Naive thymus-derived CD8-positive, alpha-beta T cell (primary cell): ENCODE measurements around the gene RASA4B. TPM values are rescaled to one million over a fixed set of nuclear protein-coding genes. Genes with fewer than 3 reads are reported as not detected.
"Not testable (repeated sequence)": the region's sequence is repeated elsewhere in the genome, so short reads cannot be mapped to it uniquely, and the experiment has no call there.

Source experiments
- ATAC-seq, 2 donors: fragments of 150-1000 bp; cut with Tn5 transposase in 1 of 2; sonication (Bioruptor Pico), chemical (Tn5 transposase) in 1 of 2; 1 replicate in 1 of 2; 2 replicates in 1 of 2; pipeline ENCODE4 v1.10.0; 2021; ENCODE audit warnings: mild to moderate bottlenecking in 2 of 2, moderate library complexity in 2 of 2
- POLR2A ChIA-PET: fragments of 350-600 bp; sonication (Branson Sonifier 250); formaldehyde crosslinking; loops from one replicate; lab custom pipeline; 2021; ENCODE audit warnings: antibody characterized with exemption; lab: Charles Lee
- DNase-seq, 10 donors: peaks; one replicate each; pipeline versions ENCODE4 v3.0.0 to v3.0.0-alpha.2; 2020 to 2022
- H3K27ac Mint-ChIP-seq, 10 donors: one replicate each; pipeline ENCODE4 v1.8.0; 2020 to 2022; ENCODE audit warnings: mild to moderate bottlenecking in 10 of 10, mixed read lengths in 10 of 10, moderate library complexity in 4 of 10, inconsistent platforms in 1 of 10
- H3K27me3 Mint-ChIP-seq, 5 donors: one replicate each; pipeline ENCODE4 v1.8.0; 2021 to 2022; ENCODE audit warnings: mixed read lengths in 5 of 5
- H3K36me3 Mint-ChIP-seq, 3 donors: one replicate each; pipeline ENCODE4 v1.8.0; 2020 to 2022; ENCODE audit warnings: mixed read lengths in 3 of 3, mild to moderate bottlenecking in 2 of 3, inconsistent platforms in 1 of 3
- H3K4me1 Mint-ChIP-seq, 4 donors: one replicate each; pipeline ENCODE4 v1.8.0; 2021 to 2022; ENCODE audit warnings: mixed read lengths in 4 of 4
- H3K4me3 Mint-ChIP-seq, 10 donors: one replicate each; pipeline ENCODE4 v1.8.0; 2020 to 2022; ENCODE audit warnings: mild to moderate bottlenecking in 10 of 10, mixed read lengths in 10 of 10, moderate library complexity in 6 of 10, inconsistent platforms in 1 of 10
- H3K9me3 Mint-ChIP-seq, 9 donors: one replicate each; pipeline ENCODE4 v1.8.0; 2020 to 2022; ENCODE audit warnings: mixed read lengths in 9 of 9, mild to moderate bottlenecking in 3 of 9, inconsistent platforms in 1 of 9, moderate library complexity in 1 of 9
- polyA plus RNA-seq, 3 donors: library from polyadenylated mRNA; unstranded; fragments of 300-500 nt; fragmentation: Illumina TruSeq; gene quantifications; one replicate each; pipeline ENCODE4 v1.2.3, GENCODE V29; 2021
- total RNA-seq, 8 experiments: library from RNA in 2 of 8; stranded (reverse) in 2 of 8; gene quantifications; one replicate each; pipeline ENCODE4 v1.2.3 and lab custom pipeline; 2021 to 2026

Gene RASA4B
- 10 to 100 TPM; 31.9 to 35.0 TPM for total RNA-seq
- 10 to 100 TPM in 1 of 3 donors, 1 to 10 TPM in 2; 7.8 to 15.7 (median 8.7) TPM for polyA plus RNA-seq
- 2.5 to 9.3 (median 4.0) reads per million in 6 experiments for total RNA-seq (lab: John Stamatoyannopoulos, UW)

DNA sequence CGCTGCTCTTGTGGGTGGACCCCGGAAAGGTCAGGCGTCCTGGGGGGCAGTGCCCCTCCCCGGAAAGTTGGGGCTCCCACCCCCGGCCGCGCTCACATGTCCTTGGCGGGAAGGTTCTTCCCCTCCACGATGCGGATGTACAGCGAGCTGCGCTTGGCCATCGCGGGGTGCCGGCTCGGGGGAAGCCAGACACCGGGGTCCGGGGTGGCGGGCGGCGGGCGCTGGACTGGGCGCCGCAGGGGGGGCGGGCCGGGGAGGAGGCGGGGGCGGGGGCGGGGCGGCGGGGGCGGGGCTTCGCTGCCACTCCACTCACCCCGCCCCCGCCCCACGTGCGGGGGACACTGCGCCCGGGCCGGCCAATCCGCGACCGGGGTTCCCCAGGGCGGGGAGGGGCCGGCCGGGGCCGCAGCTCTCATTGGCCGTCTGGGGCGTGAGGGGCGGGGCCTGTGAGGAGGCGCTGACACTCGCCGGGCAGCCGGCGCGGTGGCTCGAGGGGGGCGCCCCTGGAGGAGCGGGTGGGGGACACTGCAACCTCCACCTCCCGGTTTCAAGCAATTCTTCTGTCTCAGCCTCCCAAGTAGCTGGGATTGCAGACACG lies at the start of gene RASA4B:
Gene RASA4B, minus strand, starts transcription at position 228 of the 598 bp plus-strand sequence. Its CDS starts 67 bp downstream, at position 161.
- H3K27me3 Mint-ChIP-seq, H3K4me1 Mint-ChIP-seq, H3K9me3 Mint-ChIP-seq, POLR2A ChIA-PET, H3K36me3 Mint-ChIP-seq, H3K27ac Mint-ChIP-seq: not testable (repeated sequence)
- H3K4me3 Mint-ChIP-seq = peak within 1 kb of the TSS in 8 of 10 donors; percentile 27 to 61 (median 54)
- ATAC-seq (peak; percentile 97 to 98), DNase-seq (peak in 2 of 10 donors; percentile 26 to 32)

DNA sequence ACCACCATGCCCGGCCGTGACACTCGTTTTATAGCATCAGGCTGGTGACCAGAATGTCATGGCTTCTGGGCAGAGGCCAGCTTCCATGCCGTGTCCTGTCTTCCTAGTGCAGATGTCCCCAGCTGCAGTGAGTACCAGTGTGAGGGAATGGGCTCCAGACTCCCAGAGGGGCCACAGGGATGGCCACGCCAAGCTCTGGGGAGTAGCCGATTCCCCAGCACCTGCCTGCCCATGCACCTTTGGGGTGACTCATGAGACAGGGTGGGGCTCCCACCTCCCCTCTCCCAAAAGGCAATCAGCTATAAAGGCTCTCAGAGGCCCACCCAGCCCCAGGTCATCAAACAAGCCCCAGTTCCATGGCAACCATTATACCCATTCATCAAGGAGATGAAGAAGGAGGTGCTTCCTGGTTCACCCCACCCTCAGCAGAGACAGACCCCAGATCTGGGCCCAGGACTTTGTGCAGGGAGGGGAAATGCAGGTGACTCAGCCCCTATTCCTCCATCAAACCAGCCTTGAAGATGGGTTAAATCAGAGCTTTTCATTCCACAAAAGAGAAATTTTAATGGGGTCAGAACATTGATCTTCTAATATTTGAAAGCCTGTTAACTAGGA lies 33.3 kb upstream of the RASA4B start, which contains the start of gene SPDYE2:
Gene SPDYE2, plus strand, starts transcription at position 419 of the 615 bp plus-strand sequence. CDS start 2,030 bp downstream, outside the sequence.
- H3K4me3 Mint-ChIP-seq, POLR2A ChIA-PET, DNase-seq, H3K36me3 Mint-ChIP-seq, H3K27ac Mint-ChIP-seq, ATAC-seq, H3K4me1 Mint-ChIP-seq, H3K9me3 Mint-ChIP-seq, H3K27me3 Mint-ChIP-seq: not testable (repeated sequence)

DNA sequence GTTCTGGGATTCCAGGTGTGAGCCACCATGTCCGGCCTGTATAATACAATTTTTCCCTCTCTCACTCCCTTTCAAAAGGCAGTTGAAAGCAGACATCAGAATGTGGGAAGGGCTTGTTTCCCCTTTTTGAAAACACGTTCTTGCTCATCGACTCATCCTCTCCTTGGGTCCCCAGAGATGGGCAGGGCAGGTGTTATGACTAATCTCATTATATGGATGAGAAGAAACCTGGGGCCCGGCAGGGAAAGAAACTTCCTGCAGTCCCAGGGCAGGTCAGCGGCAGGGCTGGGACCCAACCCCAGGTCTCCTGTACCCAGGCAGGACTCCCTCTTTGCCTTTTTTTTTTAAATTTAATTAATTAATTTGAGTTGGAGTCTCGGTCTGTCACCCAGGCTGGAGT lies 28.8 kb upstream of the RASA4B start:
- H3K4me3 Mint-ChIP-seq, H3K4me1 Mint-ChIP-seq, H3K9me3 Mint-ChIP-seq, H3K27ac Mint-ChIP-seq, H3K36me3 Mint-ChIP-seq, ATAC-seq, POLR2A ChIA-PET, H3K27me3 Mint-ChIP-seq, DNase-seq: not testable (repeated sequence)

DNA sequence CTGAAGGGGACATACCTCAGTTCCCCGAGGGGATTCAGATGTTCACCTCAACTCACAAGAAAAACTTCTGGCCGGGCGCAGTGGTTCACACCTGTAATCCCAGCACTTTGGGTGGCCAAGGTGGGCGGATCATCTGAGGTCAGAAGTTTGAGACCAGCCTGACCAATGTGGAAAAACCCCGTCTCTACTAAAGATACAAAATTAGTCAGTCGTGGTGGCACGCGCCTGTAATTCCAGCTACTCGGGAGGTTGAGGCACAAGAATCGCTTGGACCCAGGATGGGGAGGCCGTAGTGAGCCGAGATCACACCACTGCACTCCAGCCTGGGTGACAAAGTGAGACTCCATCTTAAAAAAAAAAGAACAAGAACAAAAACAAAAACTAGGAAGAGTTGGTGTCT lies 27.7 kb upstream of the RASA4B start:
- POLR2A ChIA-PET, H3K27ac Mint-ChIP-seq, H3K27me3 Mint-ChIP-seq, H3K9me3 Mint-ChIP-seq, H3K4me1 Mint-ChIP-seq, ATAC-seq, H3K36me3 Mint-ChIP-seq, DNase-seq, H3K4me3 Mint-ChIP-seq: not testable (repeated sequence)

DNA sequence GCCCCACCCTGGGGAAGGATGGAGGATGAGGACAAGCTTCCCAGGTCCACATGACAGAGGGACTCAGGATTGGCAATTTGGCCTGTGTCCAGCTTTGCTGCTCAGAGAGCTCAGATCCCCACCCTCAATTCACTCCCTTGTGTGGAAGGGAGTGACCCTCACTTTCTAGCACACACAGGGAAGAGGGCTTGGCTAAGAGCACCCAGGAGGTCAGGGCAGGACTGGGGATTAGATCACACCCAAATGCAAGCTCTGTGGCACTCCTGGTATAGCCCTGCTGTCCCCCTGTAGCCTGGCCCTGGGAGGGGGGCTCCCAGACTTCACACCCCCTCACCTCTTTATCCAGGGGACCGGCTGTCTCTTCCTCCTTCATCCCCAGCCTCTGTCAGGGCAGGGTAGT lies 26.8 kb upstream of the RASA4B start:
- H3K9me3 Mint-ChIP-seq, H3K4me3 Mint-ChIP-seq, H3K27ac Mint-ChIP-seq, POLR2A ChIA-PET, H3K27me3 Mint-ChIP-seq, DNase-seq, H3K36me3 Mint-ChIP-seq, ATAC-seq, H3K4me1 Mint-ChIP-seq: not testable (repeated sequence)

DNA sequence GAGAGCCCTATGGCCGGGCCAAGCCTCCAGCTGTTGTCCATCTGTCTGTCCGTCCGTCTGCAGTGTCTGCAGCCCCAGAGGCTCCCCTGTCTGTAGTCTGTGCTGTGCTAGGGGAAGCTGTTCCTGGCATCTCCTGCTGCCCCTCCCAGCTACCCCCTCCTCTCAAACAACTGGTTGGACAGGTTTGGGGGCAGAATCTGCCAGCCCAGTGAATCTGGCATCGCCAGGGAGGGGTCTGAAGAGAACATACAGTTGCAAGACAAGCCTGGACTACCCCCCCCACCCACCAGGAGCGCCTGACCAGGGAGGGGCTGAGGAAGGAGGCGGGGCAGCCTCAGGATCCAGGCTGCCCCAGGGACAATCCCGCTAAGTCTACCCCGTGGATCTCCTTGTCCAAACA lies 26.0 kb upstream of the RASA4B start, which contains the start of gene UPK3BL2:
Gene UPK3BL2, minus strand, starts transcription at position 101 of the 400 bp plus-strand sequence. Its CDS starts 60 bp downstream, at position 41.
- H3K4me3 Mint-ChIP-seq, H3K27me3 Mint-ChIP-seq, H3K27ac Mint-ChIP-seq, H3K9me3 Mint-ChIP-seq, H3K36me3 Mint-ChIP-seq, H3K4me1 Mint-ChIP-seq, DNase-seq, ATAC-seq, POLR2A ChIA-PET: not testable (repeated sequence)

DNA sequence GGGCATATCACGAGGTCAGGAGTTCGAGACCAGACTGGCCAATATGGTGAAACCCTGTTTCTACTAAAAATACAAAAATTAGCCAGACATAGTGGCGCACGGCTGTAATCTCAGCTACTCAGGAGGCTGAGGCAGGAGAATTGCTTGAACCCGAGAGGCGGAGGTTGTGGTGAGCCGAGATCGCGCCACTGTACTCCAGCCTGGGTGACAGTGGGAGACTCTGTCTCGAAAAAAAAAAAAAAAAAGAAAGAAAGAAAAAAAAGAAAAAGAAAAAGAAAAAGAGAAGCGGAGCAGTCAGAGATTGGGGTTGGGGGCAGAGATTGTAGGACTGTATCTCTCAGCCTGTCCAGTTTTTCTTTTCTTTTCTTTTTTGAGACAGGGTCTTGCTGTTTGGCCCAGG lies 25.2 kb upstream of the RASA4B start:
- H3K4me1 Mint-ChIP-seq, H3K9me3 Mint-ChIP-seq, H3K27me3 Mint-ChIP-seq, H3K4me3 Mint-ChIP-seq, POLR2A ChIA-PET, H3K27ac Mint-ChIP-seq, ATAC-seq, H3K36me3 Mint-ChIP-seq, DNase-seq: not testable (repeated sequence)

DNA sequence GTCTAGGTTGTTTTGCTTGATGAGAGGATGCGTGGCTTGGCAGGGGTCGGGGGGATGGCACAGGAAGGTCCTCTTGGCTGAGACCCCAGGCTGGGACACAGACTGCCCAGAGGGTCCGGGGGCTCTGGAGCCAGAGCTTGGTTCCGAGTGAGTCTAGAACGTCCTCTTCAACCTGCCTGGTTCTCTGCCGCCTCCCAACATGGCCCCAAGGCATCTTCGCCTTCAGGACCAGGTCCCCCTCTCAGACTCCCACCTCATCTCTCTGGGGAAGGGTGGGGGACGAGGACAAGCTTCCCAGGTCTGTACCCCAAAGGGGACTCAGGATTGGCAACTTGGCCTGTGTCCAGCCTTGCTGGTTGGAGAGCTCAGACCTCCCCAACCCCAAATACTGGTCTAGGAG lies 24.5 kb upstream of the RASA4B start:
- DNase-seq, H3K27ac Mint-ChIP-seq, ATAC-seq, H3K9me3 Mint-ChIP-seq, H3K27me3 Mint-ChIP-seq, H3K4me1 Mint-ChIP-seq, H3K4me3 Mint-ChIP-seq, POLR2A ChIA-PET, H3K36me3 Mint-ChIP-seq: not testable (repeated sequence)

DNA sequence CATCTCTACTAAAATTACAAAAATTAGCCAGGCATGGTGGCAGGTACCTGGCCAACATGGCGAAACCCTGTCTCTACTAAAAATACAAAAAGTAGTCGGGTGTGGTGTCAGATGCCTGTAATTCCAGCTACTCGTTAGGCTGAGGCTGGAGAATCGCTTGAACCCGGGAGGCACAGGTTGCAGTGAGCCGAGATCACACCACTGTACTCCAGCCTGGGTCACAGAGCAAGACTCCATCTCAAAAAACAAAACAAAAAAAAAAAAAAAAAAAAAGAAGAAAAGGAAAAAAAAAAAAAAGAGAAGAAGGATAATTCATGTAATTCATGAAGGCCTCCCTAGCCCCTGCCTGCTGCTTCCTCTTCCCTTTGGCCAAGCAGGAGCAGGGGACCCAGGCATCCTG lies 23.0 kb upstream of the RASA4B start:
- H3K27me3 Mint-ChIP-seq, H3K4me3 Mint-ChIP-seq, H3K4me1 Mint-ChIP-seq, H3K9me3 Mint-ChIP-seq, POLR2A ChIA-PET, H3K36me3 Mint-ChIP-seq, DNase-seq, ATAC-seq, H3K27ac Mint-ChIP-seq: not testable (repeated sequence)

DNA sequence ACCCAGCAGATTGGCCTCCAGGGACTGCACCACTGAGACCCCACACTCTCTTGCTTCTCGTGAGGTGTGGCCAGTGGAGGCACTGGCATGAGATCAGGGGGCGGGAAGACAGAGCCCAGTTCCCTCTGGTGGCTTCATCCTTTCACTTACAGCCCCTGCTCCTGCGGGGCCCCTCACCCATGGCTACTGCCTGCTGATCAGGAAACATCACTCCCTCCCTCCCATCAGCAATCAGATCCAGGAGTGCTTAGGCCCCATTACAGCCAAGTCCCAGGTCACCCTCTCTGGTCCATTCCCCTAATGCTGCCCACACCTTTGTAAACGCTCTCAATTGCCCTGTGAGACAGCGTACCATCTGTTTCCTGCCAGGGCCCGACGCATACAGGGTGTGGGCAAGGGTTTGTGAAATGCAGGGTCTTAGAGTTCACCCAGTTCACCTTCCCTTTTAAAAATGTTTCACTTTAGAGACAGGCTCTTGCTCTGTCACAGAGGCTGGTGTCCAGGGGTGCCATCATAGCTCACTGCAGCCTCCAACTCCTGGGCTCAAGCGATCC lies 17.6 kb upstream of the RASA4B start:
- H3K36me3 Mint-ChIP-seq, DNase-seq, H3K27ac Mint-ChIP-seq, POLR2A ChIA-PET, H3K4me1 Mint-ChIP-seq, H3K4me3 Mint-ChIP-seq, H3K27me3 Mint-ChIP-seq, H3K9me3 Mint-ChIP-seq, ATAC-seq: not testable (repeated sequence)

DNA sequence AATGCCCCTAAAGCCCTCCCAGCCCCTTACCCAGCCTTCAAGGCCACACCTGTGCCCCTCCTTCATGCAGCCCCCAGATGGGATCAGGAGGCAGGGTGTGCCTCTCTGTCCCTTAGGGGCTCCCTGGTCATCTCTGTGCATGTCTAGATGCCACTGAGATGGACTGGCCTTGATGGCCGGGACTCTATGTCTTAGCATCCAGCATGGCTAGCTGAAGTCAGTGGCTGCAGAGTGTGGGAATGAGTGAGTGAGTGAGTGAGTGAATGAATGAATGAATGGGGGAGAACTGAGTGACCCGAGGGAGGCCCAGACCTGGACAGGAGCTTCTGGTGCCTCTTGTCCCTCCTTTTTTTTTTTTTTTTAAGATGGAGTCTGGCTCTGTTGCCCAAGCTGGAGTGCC lies 14.6 kb upstream of the RASA4B start:
- ATAC-seq, H3K27ac Mint-ChIP-seq, DNase-seq, H3K36me3 Mint-ChIP-seq, H3K27me3 Mint-ChIP-seq, H3K4me3 Mint-ChIP-seq, H3K9me3 Mint-ChIP-seq, POLR2A ChIA-PET, H3K4me1 Mint-ChIP-seq: not testable (repeated sequence)

DNA sequence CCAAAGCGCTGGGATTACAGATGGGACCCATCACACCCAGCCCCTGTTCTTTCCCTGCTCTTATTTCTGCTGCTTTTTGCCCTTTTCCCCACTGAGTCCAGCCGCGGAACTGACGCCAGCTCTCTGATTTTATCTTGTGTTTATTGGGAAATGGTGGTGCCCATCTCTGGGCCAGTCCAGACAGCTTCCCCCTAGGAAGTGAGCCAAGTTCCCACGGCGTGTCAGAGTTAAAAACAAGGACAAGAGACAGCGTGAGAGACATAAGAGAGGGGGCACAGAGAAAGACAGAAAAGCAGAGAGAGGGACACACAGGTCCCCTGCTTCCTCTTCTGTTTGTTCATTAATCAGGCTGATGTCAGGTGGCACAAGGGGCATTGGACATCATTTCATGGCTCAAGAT lies 14.0 kb upstream of the RASA4B start:
- H3K27me3 Mint-ChIP-seq, DNase-seq, H3K27ac Mint-ChIP-seq, ATAC-seq, H3K36me3 Mint-ChIP-seq, H3K9me3 Mint-ChIP-seq, H3K4me1 Mint-ChIP-seq, H3K4me3 Mint-ChIP-seq, POLR2A ChIA-PET: not testable (repeated sequence)
